ENCODE measurements around the gene DZIP1L.

Gene DZIP1L

GRCh38 chr3:138023754-138024153 lies 91.7 kb downstream of the DZIP1L start:
- H3K4me3 ChIP-seq (ENCODE audit: low read depth, low read length), result no peak overlapping the region
- DNase-seq (ENCODE audit: low read depth), result no peak
- TF ChIP-seq CTCF (IDR thresholded peaks at IDR 0.05; ENCODE audit: low read depth, low read length) (no peak), MYC (IDR thresholded peaks at IDR 0.05; ENCODE audit: low read depth, low read length) (no peak)

- DNase-seq (ENCODE audit: low read depth), result no peak
- TF ChIP-seq MAX (IDR thresholded peaks at IDR 0.05; ENCODE audit: low read depth, low read length) (no peak), CTCF (IDR thresholded peaks at IDR 0.05; ENCODE audit: low read depth, low read length) (no peak), MYC (IDR thresholded peaks at IDR 0.05; ENCODE audit: low read depth, low read length) (no peak), POLR2A (IDR thresholded peaks at IDR 0.05; ENCODE audit: extremely low read depth, insufficient read length) (no peak)
- no peak overlapping the region for H3K4me3 ChIP-seq (ENCODE audit: low read depth, low read length)
Measured at GRCh38 chr3:138019281-138020069, 95.9 kb downstream of the DZIP1L start.

GRCh38 chr3:138016065-138016464 lies 99.3 kb downstream of the DZIP1L start:
- DNase-seq (ENCODE audit: low read depth), result no peak
- no peak overlapping the region for H3K4me3 ChIP-seq (ENCODE audit: low read depth, low read length)
- no peak for TF ChIP-seq POLR2A (IDR thresholded peaks at IDR 0.05; ENCODE audit: extremely low read depth, insufficient read length)
- TF ChIP-seq MAX (IDR thresholded peaks at IDR 0.05; ENCODE audit: low read depth, low read length), result no peak
- TF ChIP-seq CTCF (IDR thresholded peaks at IDR 0.05; ENCODE audit: low read depth, low read length), result no peak
- no peak for TF ChIP-seq MYC (IDR thresholded peaks at IDR 0.05; ENCODE audit: low read depth, low read length)

- DNase-seq (ENCODE audit: low read depth), result no peak
- no peak overlapping the region for H3K4me3 ChIP-seq (ENCODE audit: low read depth, low read length)
- TF ChIP-seq MAX (IDR thresholded peaks at IDR 0.05; ENCODE audit: low read depth, low read length) (no peak), POLR2A (IDR thresholded peaks at IDR 0.05; ENCODE audit: extremely low read depth, insufficient read length) (no peak), CTCF (IDR thresholded peaks at IDR 0.05; ENCODE audit: low read depth, low read length) (no peak), MYC (IDR thresholded peaks at IDR 0.05; ENCODE audit: low read depth, low read length) (no peak)
Measured at GRCh38 chr3:138012526-138012925, 102.9 kb downstream of the DZIP1L start.
